Psoas muscle (tissue), 8 donors: Measurements from ENCODE around the gene CSRNP2. TPM values are rescaled to one million over a fixed set of nuclear protein-coding genes. Genes with fewer than 3 reads are reported as not detected.

Experiments used
- ATAC-seq, 4 donors: fragments of 200-7000 bp; cut with Tn5 transposase; one replicate each; pipeline ENCODE4 v1.9.1; 2020; ENCODE audit warnings: moderate library complexity in 3 of 4, mild to moderate bottlenecking in 2 of 4
- DNase-seq, 2 donors: peaks; one replicate each; pipeline ENCODE4 v3.0.0-alpha.2; 2020
- H3K27ac ChIP-seq: fragments of 200-600 bp; one replicate; pipeline ENCODE4 v1.8.0; 2022
- H3K27me3 ChIP-seq, 3 donors: fragments of 200-600 bp in 1 of 3; one replicate each; pipeline versions ENCODE4 v1.6.1 to v1.8.0; 2013 to 2022; ENCODE audit warnings: low read length in 2 of 3, mild to moderate bottlenecking in 2 of 3, moderate library complexity in 1 of 3; ENCODE audit not compliant: insufficient read depth in 3 of 3
- H3K36me3 ChIP-seq, 2 donors: fragments of 200-600 bp in 1 of 2; one replicate each; pipeline versions ENCODE4 v1.6.1 to v1.8.0; 2013 to 2022; ENCODE audit warnings: low read depth in 1 of 2, mild to moderate bottlenecking in 1 of 2, moderate library complexity in 1 of 2; ENCODE audit not compliant: insufficient read depth in 1 of 2
- H3K4me1 ChIP-seq: fragments of 200-600 bp; one replicate; pipeline ENCODE4 v1.8.0; 2022
- H3K4me3 ChIP-seq: fragments of 200-600 bp; one replicate; pipeline ENCODE4 v1.8.0; 2022; ENCODE audit warnings: mild to moderate bottlenecking
- H3K9me3 ChIP-seq: fragments of 200-600 bp; one replicate; pipeline ENCODE4 v1.8.0; 2022
- WGBS, 3 donors: extraction: QIAGEN DNeasy Blood & Tissue Kit; methylation state at CpG; one replicate each; pipeline versions ENCODE4 v1.1.6 to v1.1.7; 2013; 5-methylcytosine and 5-hydroxymethylcytosine counted together
- intact Hi-C, 2 donors: fragments of 100-400 bp; cut with DNase I; formaldehyde crosslinking; loops; one replicate each; pipeline versions ENCODE4 v1.11.0 to v1.14.2; 2022
- polyA plus RNA-seq, 3 donors: library from polyadenylated mRNA; stranded (reverse); fragments of 200-250 nt; gene quantifications; one replicate each; pipeline ENCODE4 v1.2.3, GENCODE V29; 2013
- total RNA-seq, 4 donors: library from RNA; stranded (reverse); fragmentation: NEBNext Ultra II Directional in 2 of 4; extraction: Animal tissue kit (Norgen Biotek cat#: 25700) in 2 of 4; gene quantifications; one replicate each; pipeline versions ENCODE4 v1.2.1 to v1.2.4, GENCODE V29; 2021 to 2023
- TF ChIP-seq, protein P1 (sequence below): fragments of 200-600 bp; IDR thresholded peaks from one replicate; pipeline ENCODE4 v1.8.0; 2022; ENCODE audit warnings: antibody characterized with exemption
- donor health status: healthy with polysubstance abuse.
- donor health status: DM: no; HTN: no; CAD: no; lungs with moderate emphysema.
- donor health status: Bipolar disorder and iron deficiency.
- donor health status: healthy.
- donor health status: DM: yes; HTN: yes; CAD: no.
- donor health status: DM: no; HTN: no; CAD: no.
- donor health status: DM: no; HTN: no; CAD: no.
- donor health status: DM: yes; HTN: yes; CAD: no.

The CSRNP2 gene
- total and polyA plus RNA-seq, 7 donors, result 9.2 to 50.5 (median 17.9) TPM

DNA sequence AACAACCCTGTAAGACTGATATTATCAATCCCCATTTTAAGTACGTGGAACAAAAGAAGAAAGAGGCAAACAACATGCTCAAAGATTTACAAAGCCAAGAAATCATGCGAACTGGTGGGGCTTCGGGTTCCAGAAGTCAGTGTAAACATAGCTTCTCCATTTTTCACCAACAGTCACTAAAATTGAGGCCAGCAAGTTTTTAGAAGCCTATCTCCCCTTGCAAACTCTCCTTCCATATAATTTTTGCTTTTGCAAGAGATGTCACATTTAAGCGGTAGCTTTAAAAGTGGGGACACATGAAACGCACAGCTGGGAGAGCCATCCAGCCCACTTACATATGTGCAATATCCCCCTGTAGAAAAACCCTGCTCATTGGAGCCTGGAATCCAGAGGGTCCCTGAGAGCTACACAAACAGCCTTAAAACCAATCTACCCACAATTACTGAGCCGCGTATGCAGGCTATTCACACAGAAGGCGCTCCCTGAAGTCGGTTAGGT lies 58.0 kb downstream of the CSRNP2 start:
- peak overlapping the region; percentile 90 for H3K27ac ChIP-seq
- ATAC-seq (no peak), DNase-seq (no peak)
- no peaks in the 10 kb centered on the region for H3K27me3 ChIP-seq
- TF ChIP-seq, protein P1, sequence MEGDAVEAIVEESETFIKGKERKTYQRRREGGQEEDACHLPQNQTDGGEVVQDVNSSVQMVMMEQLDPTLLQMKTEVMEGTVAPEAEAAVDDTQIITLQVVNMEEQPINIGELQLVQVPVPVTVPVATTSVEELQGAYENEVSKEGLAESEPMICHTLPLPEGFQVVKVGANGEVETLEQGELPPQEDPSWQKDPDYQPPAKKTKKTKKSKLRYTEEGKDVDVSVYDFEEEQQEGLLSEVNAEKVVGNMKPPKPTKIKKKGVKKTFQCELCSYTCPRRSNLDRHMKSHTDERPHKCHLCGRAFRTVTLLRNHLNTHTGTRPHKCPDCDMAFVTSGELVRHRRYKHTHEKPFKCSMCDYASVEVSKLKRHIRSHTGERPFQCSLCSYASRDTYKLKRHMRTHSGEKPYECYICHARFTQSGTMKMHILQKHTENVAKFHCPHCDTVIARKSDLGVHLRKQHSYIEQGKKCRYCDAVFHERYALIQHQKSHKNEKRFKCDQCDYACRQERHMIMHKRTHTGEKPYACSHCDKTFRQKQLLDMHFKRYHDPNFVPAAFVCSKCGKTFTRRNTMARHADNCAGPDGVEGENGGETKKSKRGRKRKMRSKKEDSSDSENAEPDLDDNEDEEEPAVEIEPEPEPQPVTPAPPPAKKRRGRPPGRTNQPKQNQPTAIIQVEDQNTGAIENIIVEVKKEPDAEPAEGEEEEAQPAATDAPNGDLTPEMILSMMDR, result no peak
- no peaks in the 10 kb centered on the region for H3K36me3 ChIP-seq
- WGBS, 3 donors, result 10 to 12% (median 10%) methylated on average over 9 of the region's 9 CpGs
- intact Hi-C loops, result no loop called here
- H3K4me1 ChIP-seq, result peaks cover 28% of the 10 kb centered on the region
- H3K9me3 ChIP-seq, result no peaks in the 10 kb centered on the region
- peak overlapping the region; percentile 72 for H3K4me3 ChIP-seq

DNA sequence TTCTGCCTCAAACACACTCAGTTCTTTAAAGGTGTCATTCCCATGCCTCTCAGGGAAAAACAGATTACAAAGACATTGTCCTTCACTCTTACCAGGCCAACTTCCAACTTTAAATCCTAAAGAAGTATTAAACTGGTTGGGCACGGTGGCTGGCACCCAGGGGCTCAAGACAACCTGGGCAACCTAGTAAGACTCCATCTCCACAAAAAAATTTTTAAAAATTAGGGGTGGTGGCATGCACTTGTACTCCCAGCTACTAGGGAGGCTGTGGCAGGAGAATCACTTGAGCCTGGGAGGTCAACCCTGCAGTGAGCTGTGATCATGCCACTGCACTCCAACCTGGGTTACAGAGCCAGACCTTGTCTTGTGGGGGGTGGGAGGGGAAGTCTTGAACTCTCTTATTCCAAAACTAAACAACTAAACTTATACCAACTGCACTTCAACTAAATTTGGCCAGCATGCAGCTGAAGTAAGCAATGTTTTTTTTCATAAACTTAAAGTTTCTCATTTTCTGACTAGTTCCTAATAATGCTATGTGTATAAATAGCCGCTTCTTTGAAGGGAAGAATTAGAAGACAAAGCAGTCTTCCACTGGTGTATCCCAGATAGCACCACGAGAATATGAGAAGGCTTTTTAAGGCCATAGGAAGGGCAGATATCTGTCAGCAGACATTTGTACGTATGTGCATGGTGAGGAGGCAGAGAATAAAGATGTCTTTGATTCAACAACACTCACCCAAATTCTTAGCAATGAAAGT lies 59.6 kb downstream of the CSRNP2 start:
- Histone ChIP-seq H3K27me3 (no peaks in the 10 kb centered on the region), H3K36me3 (no peaks in the 10 kb centered on the region), H3K4me3 (peak overlapping the region; percentile 72), H3K27ac (peak overlapping the region; percentile 90), H3K9me3 (no peaks in the 10 kb centered on the region), H3K4me1 (peaks cover 28% of the 10 kb centered on the region)
- WGBS, 3 donors, result 40 to 56% (median 52%) methylated on average over 4 of the region's 4 CpGs
- TF ChIP-seq, protein P1, result no peak
- DNase-seq (no peak), ATAC-seq (no peak)
- intact Hi-C loops, result no loop called here

DNA sequence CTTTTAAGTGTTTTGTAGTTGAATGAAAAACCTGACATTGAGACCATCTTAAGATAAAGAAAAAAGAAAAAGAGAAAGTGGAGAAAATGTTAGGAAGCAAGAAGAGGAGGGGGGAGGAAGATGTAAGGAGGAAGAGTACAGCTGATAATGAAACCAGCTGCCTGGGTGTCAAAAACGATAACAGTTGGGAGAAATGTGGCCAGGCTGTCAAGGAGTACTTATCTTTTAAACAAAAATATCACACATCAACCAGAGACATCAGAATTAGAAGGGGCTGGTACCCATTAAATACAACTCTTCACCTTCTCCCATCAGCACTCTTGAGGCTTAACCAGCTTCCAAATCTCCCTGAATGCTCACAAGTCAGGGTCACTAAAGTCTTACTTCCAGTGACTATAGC lies 61.7 kb downstream of the CSRNP2 start:
- DNase-seq (no peak), ATAC-seq (no peak)
- Histone ChIP-seq H3K9me3 (no peaks in the 10 kb centered on the region), H3K27me3 (no peaks in the 10 kb centered on the region), H3K4me1 (peaks cover 36% of the 10 kb centered on the region), H3K27ac (peak overlapping the region; percentile 34), H3K36me3 (no peaks in the 10 kb centered on the region), H3K4me3 (no peak overlapping the region)
- 18 to 45% (median 24%) methylated on average over 1 of the region's 1 CpG for WGBS, 3 donors
- TF ChIP-seq, protein P1, result no peak
- intact Hi-C loops, result no loop called here

DNA sequence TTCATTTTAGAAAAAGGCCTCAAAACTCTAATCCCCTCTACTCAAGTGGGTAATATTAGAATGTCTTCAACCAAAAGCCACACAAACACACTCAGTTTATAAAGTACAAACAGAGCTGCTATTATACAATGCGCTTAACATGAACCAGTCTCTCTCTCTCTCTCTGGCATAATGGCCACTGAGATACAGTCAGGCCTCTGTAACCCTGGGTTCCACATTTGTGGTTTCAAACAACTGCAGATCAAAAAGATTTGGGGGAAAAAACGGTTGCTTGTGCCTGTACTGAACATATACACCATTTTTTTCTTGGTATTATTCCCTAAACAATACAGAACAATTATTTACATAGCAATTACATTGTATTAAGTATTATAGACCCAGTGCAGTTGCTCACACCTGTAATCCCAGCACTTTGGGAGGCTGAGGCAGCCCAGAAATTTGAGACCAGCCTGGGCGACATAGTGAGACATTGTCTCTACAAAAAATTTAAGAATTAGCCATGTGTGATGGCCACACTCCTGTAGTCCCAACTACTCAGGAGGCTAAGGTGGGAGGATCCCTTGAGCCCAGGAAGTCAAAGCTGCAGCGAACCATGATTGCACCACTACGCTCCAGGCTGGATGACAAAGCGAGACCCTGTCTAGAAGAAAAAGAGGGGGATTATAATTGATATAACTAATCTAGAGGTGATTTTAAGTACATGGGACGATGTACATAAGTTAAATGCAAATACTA lies 62.8 kb downstream of the CSRNP2 start:
- ATAC-seq (no peak), DNase-seq (no peak)
- no peaks in the 10 kb centered on the region for H3K27me3 ChIP-seq
- H3K4me1 ChIP-seq, result peaks cover 36% of the 10 kb centered on the region
- 82 to 89% (median 84%) methylated on average over 7 of the region's 7 CpGs for WGBS, 3 donors
- intact Hi-C loops, result no loop called here
- no peak overlapping the region for H3K4me3 ChIP-seq
- TF ChIP-seq, protein P1, result no peak
- no peaks in the 10 kb centered on the region for H3K36me3 ChIP-seq
- no peak overlapping the region for H3K27ac ChIP-seq
- H3K9me3 ChIP-seq, result no peaks in the 10 kb centered on the region
